CD4-positive, alpha-beta T cell treated with Interleukin-6 for 4 hours (primary cell): ENCODE measurements around the gene INO80C.
"Not testable (repeated sequence)": the region's sequence is repeated elsewhere in the genome, so short reads cannot be mapped to it uniquely, and the experiment has no call there.

Experiments
- DNase-seq: peaks from one replicate; pipeline ENCODE4 v3.0.0-alpha.2; 2020; ENCODE audit warnings: mixed read lengths

INO80C gene

DNA sequence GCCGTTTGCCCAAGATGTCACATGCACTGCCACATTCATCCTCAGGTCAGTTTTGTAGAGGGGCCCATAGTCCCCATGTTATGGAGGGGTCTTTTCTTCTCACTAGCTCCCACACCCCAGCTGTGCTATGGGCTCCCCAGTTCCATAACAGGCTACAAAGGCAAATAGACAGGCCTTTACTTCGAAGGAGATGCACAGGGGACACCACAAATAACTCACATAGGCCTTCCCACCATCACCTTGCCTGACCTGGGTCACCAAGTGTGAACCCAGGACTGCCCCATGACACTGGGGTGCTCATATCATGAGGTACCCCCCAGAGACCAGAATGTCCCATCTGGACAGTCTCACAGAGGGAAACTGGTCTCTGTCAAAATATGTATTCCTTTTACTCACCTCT lies 15.0 kb upstream of the INO80C start:
- DNase-seq = no peak

DNA sequence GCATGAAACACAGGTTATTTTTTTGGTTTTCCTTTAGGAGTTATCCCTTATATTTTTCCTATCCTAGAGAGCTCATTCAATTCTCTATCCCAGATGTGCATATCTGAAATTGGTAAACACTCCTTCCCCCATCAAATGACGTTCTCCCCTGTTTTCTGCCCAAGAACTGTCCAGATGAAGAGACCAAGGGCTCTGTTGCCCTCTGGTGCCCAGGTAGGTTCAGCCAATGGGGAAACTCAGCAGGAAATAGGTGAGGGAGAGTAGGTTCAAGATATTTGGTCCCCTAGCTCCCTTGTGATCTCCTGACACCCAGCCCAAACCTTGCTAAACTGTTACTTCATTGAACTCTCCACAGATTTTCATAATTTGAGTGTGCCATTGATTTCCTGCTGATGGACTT lies 14.1 kb upstream of the INO80C start:
- no peak for DNase-seq

DNA sequence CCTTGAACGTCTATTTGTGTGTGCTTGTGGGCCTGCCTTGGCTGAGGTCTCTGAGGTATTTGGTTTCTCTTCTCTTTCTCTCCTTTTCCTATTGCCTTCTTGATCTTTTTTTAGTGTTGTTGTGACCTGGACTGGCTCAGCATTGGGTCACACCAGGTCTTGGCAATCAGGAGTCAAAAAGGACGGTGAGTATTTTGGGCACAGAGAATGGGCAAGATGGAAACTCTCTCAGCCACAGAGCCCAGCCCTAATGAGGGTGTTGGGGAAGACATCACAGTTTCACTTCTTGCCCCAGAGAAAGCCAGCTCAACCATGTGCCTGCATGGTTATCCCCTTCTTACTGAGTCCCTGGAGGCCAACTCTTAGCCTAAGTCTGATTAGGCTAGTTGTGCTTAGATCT lies 13.7 kb upstream of the INO80C start:
- DNase-seq = no peak

DNA sequence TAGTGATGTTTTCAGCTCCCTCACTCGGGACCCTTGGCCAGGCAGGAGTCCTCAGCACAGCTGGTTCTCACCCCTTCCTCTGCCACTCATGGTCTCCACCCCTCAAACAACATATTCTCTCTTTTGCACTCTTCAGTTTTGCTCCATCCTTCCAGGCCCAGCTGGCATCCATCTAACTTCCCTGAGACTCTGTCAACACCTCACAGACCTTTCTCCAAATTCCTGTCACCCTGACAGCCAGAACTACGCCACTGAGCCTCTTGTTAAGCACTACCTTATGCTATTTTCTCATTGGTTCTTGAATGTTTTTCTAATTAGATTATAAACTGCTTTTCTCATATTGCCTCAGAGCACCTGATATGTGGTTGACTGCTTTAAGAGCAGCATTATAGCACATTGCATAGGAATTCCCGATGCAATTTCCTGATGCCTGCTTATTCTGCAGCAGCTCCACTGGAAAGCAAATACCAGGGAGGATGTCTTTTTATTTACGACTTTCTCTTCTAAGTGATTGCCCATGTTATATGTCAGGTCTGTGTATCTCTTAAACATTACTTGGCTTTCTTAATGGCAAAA lies 12.4 kb upstream of the INO80C start:
- DNase-seq = no peak

DNA sequence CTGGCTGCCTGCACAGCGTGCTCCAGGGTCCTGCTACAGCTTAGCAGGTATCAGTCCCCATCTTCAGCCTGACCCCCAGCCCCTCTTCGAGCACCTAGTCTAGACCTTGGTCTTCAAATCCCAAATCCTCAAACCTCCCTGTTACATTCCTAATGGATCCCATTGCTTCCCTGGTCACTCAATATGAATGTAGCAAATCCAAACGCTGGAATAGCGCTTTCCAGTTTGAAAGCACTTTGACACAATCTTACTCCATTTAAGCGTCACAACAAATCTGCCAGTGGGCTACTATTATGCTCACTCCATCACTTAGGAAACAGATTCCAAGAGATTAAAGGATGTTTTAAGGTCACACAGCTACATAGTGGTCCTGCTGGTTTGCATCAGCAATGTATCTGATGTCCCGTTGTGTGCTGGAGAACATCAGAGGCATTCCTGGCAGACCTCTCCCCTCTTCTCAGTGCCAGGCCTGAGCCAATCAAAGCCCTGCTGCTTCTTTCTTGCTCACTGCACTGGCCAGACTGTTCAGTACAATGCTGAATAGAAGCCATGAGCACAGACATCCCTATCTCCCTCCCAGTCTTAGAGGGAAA lies 11.1 kb upstream of the INO80C start:
- no peak for DNase-seq

DNA sequence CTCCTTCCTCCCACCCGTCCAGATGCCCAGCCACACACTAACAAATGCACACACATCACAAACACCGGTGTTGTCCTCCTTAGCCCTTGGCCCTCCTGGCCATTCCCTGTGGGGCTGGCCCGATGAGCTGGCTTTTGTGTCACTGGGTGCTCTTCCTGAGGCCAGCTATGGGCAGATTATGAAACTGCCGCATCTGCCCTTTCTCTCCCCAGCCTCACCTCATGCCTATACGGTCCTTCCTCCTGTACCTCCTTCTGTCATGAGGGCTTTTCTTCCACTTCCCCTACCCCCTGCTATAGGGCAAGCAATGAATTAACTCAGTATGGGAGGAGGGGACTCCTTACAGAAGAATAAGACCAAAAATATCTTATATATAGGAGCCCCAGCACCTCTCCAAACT lies 10.3 kb upstream of the INO80C start:
- DNase-seq = no peak

DNA sequence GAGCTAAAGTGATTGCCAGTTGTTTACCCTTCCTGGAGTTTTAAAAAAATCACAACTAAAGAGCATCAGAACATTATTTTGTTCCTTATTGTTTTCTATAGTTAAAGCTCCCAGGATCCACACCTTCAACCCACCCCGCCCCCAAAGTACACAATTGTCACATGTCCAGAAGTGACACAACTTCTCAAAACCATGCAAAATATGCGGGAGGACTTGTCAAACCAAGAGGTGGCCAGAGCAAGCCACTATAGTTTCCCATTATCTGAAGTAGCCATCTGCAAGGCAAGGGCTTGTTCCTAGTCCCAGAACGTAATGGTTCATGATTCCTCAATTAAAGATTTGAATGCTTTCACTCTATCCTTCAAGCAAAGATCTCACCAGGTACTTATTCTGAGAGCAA lies 9.9 kb upstream of the INO80C start:
- no peak for DNase-seq

DNA sequence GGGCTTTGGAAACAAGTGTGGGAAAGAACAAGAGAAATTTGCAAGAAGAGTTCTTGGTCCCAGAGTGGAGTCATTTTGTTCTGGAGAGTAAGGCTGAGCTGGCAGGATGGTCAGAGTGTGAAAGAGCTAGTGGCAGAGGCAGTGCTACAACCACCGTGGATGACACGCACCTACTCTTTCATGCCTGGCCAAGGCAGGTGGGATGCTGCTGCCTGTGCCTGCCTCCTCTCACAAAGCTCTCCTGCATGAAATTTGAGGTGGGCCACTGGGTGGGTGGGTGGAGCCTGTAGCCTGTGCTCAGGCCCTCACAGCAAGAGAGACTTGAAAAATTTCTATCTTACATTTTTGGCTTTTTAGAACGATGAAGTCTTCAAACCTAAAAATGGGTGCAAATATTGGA lies 9.4 kb upstream of the INO80C start:
- DNase-seq = no peak

DNA sequence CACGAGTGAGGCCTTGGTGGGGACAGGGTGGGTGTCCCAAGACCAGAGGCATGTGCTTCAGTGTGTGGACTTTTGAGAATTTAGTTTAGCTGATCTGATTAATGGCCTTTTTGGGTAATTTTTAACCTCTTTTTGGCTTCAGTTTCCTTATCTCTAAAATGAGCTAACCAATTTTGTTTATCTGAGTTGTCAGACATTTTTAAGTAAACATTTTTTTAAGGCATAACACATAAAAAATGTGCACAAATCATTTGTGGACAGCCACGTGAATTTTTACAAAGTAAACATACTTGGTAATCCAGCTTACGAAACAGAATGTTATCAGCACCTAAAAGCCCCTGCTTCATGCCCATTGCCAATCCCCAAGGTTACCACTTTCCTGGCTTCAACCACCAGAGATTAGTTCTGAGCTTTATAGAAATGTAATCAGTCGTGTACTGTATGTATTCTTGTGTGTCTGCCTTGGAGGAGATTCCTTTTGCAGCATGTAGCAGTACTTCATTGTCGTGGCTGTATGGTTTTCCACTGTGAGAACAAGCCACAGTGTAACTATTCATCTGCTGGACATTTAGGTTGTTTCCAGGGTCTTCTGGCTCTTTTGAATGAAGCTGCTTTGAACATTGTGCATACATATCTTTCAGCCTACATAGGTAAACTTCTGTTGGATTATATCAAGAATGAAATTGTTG lies 8.4 kb upstream of the INO80C start:
- no peak for DNase-seq

DNA sequence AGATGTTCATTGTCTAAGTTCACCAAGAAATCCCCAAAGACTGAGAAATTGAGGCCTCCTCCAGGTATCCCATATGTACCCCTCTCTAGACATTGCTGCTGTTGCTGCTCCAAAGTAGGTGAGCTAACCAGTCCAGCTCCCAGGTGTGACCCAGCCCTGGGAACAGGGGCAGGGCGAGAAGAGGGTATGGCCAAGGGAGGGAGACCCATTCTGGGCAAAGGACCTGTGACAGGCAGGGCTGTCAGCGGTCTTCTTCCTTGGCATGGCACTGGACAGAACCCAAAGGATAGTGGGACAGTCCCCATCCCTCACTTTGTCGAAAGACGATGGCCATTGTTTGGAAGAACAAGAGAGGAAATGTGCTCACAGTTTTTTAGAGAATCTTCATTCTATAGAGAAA lies 7.2 kb upstream of the INO80C start:
- DNase-seq = no peak

DNA sequence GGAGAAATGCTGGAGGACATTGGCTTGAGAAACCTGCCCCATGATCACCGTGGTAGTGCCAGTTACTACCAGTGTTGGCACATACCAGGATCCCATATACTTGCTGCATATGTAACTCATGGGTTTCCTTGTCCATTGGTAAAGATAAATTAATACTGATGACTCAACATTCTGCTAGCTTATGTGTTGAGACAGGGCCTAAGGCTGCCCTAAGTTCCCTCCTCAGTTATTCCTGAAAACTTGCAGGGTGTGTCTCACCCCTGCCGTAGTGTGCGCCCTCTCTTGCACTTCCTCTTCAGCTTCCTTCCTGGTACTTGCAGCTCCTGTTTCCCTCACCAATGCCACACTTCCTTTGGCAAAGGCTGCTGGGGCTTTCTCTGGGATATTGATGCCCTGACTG lies 4.3 kb upstream of the INO80C start:
- no peak for DNase-seq

DNA sequence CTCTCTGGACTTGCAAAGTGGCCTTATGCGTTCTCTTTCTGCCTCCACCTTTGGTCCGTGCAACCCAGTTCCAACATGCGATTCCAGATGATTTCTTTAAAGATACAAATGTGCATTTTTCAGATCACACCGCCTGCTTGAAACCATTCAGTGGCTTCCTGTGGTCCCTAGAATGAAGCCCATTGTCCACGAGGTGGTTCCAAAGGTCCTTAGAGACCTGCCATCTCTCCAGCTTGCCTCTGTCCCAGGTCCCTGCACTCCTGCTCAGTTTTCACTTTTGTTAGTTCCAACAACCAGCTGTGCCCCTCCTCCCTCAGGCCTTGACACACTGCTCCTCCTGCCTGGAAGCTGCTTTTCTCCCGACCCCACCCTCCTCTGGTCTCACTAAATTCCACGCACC lies 3.6 kb upstream of the INO80C start:
- DNase-seq = no peak

DNA sequence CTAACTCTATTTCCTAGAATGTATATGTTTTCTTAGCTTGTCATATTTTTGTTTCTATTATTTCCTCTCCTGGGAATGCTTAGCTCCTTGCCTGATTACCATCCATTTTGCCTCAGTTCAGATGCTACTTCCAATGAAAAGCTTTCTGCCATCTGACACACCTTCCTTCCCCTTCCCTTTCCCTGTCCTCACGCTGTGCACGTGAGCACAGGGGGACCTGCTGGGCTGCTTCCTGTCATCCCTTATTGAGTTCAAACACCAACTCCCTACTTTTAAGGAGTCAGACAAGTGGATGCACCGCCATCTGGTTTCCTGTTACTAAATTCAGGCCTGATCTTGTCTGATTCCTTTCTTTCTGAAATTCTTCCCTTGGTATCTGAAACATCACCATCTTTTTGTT lies 2.4 kb upstream of the INO80C start:
- no peak for DNase-seq

DNA sequence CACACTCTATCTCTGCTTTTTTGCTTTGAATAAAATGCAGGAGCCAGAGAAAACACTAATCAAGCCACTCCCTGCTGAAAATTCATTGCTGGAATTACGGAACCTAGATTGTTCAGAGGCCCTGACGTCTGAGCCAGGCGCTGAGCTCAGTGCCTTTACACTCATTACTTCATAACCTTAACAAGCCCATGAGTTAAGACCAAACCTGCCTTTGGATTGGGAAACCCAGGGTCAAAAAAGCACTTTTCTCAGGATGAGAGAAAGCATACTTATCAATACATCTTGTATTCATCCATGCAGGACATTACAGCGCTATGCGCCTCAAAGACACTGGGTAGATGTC lies 762 bp downstream of the INO80C start:
- DNase-seq = no peak

DNA sequence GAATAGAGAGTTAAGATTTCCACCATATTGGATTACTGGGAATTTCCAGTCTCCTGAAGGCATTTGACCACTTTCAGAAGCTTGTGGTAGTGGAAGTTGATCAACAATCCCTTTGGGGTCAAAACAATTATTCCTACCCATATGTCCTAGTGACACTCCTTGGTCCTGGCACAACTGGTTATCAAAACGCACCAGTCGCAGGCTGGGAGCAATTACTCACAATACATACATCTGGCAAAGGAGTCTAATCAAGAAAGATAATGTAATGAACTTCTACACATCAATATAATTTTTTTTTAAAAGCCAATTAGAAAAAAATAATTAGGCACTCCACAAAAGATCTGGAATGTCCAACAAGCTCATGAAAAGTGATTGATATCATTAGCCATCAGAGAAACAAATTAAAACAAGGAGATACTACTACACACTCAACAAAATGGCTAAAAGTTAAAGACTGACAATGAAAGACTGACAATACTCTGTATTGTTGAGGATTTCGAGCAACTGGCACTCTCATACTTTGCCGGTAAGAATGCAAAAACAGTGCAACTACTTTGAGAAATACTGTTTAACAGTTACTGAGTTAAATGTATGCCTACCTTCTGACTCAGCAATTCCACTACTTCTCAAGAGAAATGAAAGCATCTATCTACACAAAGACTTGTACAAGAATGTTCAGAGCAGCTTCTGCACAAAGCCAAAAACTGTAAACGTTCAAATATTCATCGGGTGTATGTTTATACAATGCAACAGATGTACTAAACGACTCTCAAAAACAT lies 2.0 kb downstream of the INO80C start:
- DNase-seq = no peak

DNA sequence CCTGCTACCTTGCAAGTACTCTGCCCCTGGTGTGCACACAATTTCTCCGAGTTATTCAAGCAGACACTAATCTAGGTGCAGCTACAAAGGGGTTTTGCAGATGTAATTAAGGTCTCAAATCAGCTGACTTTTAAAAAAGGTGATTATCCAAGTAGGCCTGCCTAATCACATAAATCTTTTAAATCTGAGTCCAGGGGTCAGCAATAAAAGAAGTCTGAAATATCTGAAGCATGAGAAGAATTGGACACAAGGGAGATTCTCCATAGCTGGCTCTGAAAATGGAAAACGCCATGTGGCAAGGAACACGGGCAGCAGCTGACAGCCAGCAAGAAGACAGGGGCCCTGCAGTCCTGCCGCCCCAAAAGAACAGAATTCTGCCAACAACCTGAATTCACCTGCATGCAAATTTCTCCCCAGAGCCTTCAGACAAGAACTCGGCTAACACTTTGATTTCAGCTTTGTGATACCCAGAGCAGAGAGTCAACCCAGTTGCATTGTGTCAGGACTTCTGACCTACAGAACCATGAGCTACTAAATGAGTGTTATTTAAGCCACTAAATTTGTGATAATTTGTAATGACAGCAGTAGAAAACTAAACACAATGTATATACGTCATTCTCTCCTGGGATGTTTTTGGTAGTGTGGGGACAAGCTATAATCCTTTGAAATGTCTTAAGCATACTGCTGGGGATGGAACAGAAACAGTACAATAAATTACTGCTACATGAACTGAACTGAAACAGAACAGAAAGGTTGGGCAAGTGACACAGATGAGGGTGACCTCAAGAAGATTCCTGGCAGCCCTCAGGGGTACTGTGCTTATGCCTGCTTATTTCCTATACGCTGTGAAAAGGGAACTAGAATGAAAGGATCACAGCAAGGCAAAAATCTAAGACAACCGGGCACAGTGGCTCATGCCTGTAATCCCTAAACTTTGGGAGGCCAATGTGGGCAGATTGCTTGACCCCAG lies 3.2 kb downstream of the INO80C start:
- no peak for DNase-seq

DNA sequence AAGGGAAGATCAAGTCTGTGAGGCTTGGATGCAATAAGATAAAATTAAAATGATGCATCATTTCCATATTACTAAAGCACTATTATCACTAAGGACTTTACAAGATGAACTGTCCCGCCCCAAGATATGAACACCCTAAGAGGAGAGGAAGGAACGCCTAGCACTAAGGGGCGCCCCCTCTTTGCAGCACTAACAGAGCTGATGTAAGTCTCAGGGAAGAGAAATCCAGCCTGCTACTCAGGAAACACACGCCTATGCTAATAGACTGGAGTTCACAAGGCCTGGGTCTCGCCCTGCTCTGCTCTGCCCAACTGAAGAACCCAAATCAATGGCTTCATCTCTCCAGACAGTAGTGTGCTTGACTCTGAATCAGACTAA lies 6.1 kb downstream of the INO80C start:
- DNase-seq = no peak

DNA sequence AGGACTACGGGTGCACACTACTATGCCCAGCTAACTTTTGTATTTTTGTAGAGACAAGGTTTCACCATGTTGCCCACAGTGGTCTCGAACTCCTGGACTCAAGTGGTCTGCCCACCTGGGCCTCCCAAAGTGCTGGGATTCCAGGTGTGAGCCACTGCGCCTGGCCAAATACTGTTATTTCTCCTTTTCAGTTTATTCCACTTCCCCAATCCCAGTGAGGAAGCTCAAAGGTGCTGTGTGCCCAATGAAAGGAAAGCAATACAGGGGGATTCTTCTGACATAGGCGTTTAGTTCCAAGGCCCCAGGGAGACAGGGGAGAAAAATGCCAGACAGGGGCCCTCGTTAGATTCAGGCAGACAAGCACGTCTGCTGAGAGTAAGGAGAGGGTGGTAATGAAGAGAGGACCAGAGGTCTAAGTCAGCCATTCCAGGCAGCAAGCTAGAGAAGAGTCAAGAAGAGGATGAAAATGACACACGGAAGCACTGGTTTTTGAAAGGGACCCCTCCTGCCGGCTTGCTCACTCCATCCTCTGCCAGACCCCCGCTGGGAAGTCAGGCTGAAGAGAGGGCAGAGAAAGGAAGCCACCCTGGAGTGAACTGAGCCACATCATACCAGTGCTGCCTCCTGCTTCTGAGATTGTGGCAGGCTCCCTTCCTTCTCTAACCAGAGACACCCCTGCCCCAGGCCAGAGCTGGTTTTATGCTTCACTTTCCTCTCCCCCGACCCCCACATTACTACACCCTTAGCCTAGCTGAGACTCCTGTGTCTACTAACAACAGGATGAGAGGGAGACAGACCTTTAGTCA lies 6.7 kb downstream of the INO80C start:
- DNase-seq = no peak

DNA sequence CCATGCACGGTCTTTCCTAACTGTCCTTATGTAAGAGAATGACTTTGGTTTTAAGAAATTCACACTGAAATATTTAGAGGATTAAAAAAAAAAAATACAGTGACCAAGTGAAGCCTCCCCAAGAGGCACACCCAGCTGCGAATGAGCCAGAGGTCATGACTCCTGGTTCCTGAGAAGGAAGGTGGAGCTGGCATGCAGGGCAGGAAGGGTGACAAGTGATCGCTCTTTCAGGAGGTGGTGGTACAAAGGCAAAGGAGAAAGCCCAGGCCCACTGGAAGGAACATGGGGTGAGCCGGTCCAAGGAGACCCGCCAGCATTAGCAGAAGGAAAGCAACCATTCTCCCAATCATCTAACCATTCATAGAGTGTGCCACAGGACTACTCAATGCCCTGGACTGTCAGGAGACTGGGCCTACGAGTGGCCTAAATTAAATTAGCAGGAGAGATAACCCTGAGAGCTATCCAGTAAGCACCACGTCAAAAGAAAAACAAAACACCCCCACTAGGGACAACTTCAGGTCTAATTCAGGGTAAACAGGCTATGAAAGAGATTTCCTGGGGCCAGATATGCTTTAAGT lies 7.8 kb downstream of the INO80C start:
- no peak for DNase-seq

DNA sequence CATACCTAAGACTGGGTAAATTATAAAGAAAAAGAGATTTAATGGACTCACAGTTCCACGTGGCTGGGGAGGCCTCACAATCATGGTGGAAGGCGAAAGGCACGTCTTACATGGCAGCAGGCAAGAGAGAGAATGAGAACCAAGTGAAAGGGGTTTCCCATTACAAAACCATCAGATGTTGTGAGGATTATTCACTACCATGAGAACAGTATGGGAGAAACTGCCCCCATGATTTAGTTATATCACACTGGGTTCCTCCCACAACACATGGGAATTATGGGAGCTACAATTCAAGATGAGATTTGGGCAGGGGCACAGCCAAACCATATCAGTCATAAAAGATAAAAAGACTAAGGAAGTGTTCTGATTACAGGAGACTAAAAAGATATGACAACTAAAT lies 8.5 kb downstream of the INO80C start:
- DNase-seq = not testable (repeated sequence)

DNA sequence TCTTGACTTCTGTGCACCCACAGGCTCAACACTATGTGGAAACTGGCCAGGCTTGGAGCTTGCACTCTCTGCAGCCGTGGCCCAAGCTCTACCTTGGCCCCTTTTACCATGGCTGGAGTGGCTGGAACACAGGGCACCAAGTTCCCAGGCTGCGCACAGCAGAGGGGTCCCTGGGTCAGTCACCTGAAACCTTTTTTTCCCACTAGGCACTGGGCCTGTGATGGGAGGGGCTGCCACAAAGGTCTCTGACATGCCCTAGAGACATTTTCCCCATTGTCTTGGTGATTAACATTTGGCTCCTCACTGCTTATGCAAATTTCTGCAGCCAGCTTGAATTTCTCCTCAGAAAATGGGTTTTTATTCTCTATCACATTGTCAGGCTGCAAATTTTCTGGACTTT lies 9.4 kb downstream of the INO80C start:
- DNase-seq = not testable (repeated sequence)

DNA sequence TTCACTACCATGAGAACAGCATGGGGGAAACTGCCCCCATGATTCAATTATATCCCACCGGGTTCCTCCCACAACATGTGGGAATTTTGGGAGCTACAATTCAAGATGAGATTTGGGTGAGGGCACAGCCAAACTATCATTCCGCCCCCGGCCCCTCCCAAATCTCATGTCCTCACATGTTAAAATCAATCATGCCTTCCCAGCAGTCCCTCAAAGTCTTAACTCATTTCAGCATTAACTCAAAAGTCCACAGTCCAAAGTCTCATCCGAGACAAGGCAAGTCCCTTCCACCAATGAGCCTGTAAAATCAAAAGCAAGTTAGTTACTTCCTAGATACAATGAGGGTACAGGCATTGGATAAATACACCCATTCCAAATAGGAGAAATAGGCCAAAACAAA lies 10.2 kb downstream of the INO80C start:
- DNase-seq = not testable (repeated sequence)
